ENCODE measurements around the gene TBC1D17.

- TF ChIP-seq CTCF (IDR thresholded peaks at IDR 0.05) (no peak), POLR2A (IDR thresholded peaks at IDR 0.05) (no peak), POLR2AphosphoS5 (IDR thresholded peaks at IDR 0.05) (no peak), EP300 (IDR thresholded peaks at IDR 0.05) (no peak)
Observed at GRCh38 chr19:49860336-49861102, 17.0 kb upstream of the TBC1D17 start.

Measured in stomach (tissue), 4 donors.